ENCODE measurements around the gene LDLRAD3. TPM values are rescaled to one million over a fixed set of nuclear protein-coding genes. Genes with fewer than 3 reads are reported as not detected.

Gene LDLRAD3
- total RNA-seq, 1 experiment from 2014 or later, result 12.1 TPM

DNA sequence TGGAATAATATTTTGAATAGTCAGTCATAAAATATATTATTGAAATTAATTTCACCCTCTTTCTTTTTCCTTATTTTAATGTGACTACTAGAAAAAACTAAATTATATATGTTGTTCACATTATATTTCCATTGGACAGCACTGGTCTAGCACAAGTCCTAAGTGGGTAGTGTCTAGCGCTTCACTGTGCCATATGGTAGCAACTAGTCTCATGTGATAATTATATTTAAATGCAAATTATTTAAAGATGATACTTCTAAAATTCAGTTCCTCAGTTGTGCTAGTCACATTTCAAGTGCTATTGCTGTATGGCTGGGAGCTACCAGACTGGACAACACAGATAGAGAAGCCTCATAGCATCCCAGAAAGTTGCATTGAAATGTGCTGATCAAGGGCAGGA is 19.1 kb upstream of the LDLRAD3 start:
- Histone ChIP-seq H2AK5ac (ENCODE audit: insufficient read length, low read length) (no peak overlapping the region), H4K5ac (ENCODE audit: insufficient read length, low read depth, low read length) (no peak overlapping the region), H3T11ph (ENCODE audit: low read length) (no peak overlapping the region), H2BK15ac (ENCODE audit: low read depth, low read length) (no peak overlapping the region), H2BK12ac (ENCODE audit: insufficient read length, low read depth, low read length) (no peak overlapping the region), H2BK20ac (ENCODE audit: low read depth, low read length, poor library complexity, severe bottlenecking) (no peak overlapping the region), H2BK5ac (ENCODE audit: insufficient read length, low read length) (no peak overlapping the region), H3K23me2 (ENCODE audit: insufficient read length, low read depth, low read length, poor library complexity, severe bottlenecking) (no peaks in the 10 kb centered on the region), H3K79me2 (ENCODE audit: insufficient read depth, low read length) (no peaks in the 10 kb centered on the region), H3K27ac (ENCODE audit: insufficient read length, low read depth, low read length) (no peak overlapping the region), H3K4me2 (ENCODE audit: insufficient read depth, insufficient read length, low read length) (no peak overlapping the region), H3K27me3 (ENCODE audit: insufficient read depth, low read length) (no peaks in the 10 kb centered on the region), H3K14ac (ENCODE audit: insufficient read depth, low read length) (no peak overlapping the region), H3K9ac (ENCODE audit: extremely low read depth, insufficient read length, low read length) (no peak overlapping the region), H3K18ac (ENCODE audit: insufficient read length, low read depth, low read length) (no peak overlapping the region), H4K8ac (replicated peaks; ENCODE audit: insufficient read length, low read depth, low read length) (no peak overlapping the region), H3K23ac (ENCODE audit: insufficient read length, low read depth, low read length) (no peak overlapping the region), H2AFZ (ENCODE audit: low read length) (no peak overlapping the region), H4K20me1 (ENCODE audit: control insufficient read depth, insufficient read depth, insufficient read length) (no peaks in the 10 kb centered on the region), H3K4ac (ENCODE audit: low read depth, low read length) (no peak overlapping the region), H4K91ac (ENCODE audit: insufficient read length, low read depth, low read length) (no peak overlapping the region), H3K9me3 (ENCODE audit: control insufficient read depth, low read depth, low read length) (no peaks in the 10 kb centered on the region), H3K79me1 (ENCODE audit: insufficient read depth, low read depth, low read length, poor library complexity, severe bottlenecking) (no peaks in the 10 kb centered on the region), H3K4me1 (ENCODE audit: insufficient read depth, low read length) (no peaks in the 10 kb centered on the region), H3K56ac (ENCODE audit: insufficient read length, low read depth, low read length) (no peak overlapping the region), H2BK120ac (ENCODE audit: low read depth, low read length, poor library complexity, severe bottlenecking) (no peak overlapping the region)
- Mint-ChIP-seq H3K27ac (no peak overlapping the region), H3K27me3 (ENCODE audit: low read depth) (no peaks in the 10 kb centered on the region; the same call in 1 of the 2 replicates), H3K4me1 (peaks cover 14 to 17% of the 10 kb centered on the region in 2 experiments), H3K9me3 (no peaks in the 10 kb centered on the region; a peak in 2 of 5 replicates), H3K4me3 (no peak overlapping the region), H3K36me3 (ENCODE audit: insufficient read depth in 1 of 3, low read depth in 3 of 3) (0 out of 7 replicates have a peak, but pooled peaks cover 0 to 4% (median 0%) of the 10 kb centered on the region in 3 experiments)
- TF ChIP-seq, protein P1, sequence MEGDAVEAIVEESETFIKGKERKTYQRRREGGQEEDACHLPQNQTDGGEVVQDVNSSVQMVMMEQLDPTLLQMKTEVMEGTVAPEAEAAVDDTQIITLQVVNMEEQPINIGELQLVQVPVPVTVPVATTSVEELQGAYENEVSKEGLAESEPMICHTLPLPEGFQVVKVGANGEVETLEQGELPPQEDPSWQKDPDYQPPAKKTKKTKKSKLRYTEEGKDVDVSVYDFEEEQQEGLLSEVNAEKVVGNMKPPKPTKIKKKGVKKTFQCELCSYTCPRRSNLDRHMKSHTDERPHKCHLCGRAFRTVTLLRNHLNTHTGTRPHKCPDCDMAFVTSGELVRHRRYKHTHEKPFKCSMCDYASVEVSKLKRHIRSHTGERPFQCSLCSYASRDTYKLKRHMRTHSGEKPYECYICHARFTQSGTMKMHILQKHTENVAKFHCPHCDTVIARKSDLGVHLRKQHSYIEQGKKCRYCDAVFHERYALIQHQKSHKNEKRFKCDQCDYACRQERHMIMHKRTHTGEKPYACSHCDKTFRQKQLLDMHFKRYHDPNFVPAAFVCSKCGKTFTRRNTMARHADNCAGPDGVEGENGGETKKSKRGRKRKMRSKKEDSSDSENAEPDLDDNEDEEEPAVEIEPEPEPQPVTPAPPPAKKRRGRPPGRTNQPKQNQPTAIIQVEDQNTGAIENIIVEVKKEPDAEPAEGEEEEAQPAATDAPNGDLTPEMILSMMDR (conservative IDR thresholded peaks at IDR 0.05), result no peak
- WGBS (ENCODE audit: extremely low coverage, insufficient read length, low lambda C conversion rate), result no CpG with 5 or more reads among the region's 1 CpG
- DNase-seq, result no peak
